Measurements from ENCODE around the gene EFNA1. TPM values are rescaled to one million over a fixed set of nuclear protein-coding genes. Genes with fewer than 3 reads are reported as not detected.

Gene EFNA1
- total and polyA plus RNA-seq, 2 of the 8 experiments (the other 6 are each of a cell fraction or from before 2014, with no cell fraction given) = 4.9 to 14.6 TPM

DNA sequence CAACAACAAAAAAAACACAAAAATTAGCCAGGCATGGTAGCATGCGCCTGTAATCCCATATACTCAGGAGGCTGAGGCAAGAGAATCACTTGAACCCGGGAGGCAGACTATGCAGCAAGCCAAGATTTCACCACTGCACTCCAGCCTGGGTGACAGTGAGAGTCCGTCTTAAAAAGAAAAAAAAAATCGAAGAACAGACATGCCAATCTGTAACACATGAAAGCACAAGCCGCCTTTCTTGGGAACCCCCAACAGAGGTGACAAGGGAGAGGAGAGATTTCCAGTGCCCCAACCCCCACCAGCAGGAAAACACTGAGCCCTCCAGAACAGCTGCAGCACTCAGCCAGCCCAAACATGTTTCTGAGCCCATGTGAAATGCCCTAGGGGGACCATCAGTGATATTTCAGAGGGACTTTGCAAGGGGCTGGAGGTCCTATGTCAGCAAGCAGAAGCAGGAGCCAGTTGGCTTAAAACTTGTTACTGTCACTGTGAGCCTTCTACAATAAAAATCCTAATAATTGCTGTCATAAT is 14.2 kb upstream of the EFNA1 start (continued):
- TF ChIP-seq SP2 (IDR thresholded peaks at IDR 0.05; ENCODE audit: low read length) (no peak), BRCA1 (IDR thresholded peaks at IDR 0.05; ENCODE audit: low read depth, low read length) (no peak), PHF8 (conservative IDR thresholded peaks at IDR 0.05; ENCODE audit: low read depth, low read length) (no peak), EP300 (IDR thresholded peaks at IDR 0.05; ENCODE audit: borderline replicate concordance in 1 of 2, low read depth in 2 of 2, low read length in 2 of 2) (no peak)

Data from H1 (cell line).